ENCODE data around the gene PXYLP1.

- TF ChIP-seq EZH2phosphoT487 (IDR thresholded peaks at IDR 0.05; ENCODE audit: borderline replicate concordance, low read length) (no peak), CTCF (IDR thresholded peaks at IDR 0.05; ENCODE audit: low read depth, low read length, poor library complexity, severe bottlenecking) (no peak)
Observed at GRCh38 chr3:141212101-141212500, 19.5 kb upstream of the PXYLP1 start.
